HG03469 (cell line): ENCODE results near the gene N4BP3.

Experiments used
- ATAC-seq: cut with Tn5 transposase; IDR thresholded peaks from one replicate; pipeline ENCODE4 v1.9.1; 2021; ENCODE audit warnings: mild to moderate bottlenecking, moderate library complexity, moderate number of reproducible peaks; ENCODE audit not compliant: unreplicated experiment

N4BP3 gene

DNA sequence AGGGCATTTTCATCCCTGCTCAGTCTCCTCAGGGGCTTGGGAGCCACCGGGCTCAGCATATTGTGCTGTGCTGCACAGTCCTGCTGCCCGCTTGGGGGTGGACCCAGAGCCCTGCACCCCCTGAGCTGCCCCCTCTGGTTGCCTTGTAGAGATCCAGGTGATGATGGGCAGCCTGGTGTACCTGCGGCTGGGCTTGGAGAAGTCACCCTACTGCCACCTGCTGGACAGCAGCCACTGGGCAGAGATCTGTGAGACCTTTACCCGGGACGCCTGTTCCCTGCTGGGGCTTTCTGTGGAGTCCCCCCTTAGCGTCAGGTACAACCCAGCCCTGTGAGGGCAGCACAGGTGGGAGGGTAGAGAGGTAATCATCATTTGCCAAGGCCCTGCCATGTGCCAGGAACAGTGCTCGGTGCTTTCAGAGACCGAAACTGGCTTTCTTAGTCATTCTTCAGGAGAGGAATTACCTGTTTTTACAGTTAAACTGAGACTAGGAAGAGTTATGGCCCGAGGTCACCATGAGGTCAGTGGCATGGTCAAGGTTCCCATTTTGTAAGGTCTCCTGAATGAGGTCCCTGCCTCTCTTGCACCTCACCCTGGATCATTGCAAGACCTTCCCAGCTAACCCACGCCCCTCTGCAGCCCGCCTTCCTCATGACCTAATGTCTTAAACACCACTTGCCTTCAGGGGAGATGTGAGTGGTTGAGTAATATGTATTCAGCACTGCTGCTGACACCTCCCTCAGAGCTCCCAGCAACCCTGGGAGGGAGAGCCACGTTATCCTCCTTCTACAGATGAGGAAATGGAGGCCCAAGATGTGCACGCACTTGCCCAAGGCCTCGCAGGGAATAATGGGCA lies 32.9 kb downstream of the N4BP3 start:
- ATAC-seq, result no peak

DNA sequence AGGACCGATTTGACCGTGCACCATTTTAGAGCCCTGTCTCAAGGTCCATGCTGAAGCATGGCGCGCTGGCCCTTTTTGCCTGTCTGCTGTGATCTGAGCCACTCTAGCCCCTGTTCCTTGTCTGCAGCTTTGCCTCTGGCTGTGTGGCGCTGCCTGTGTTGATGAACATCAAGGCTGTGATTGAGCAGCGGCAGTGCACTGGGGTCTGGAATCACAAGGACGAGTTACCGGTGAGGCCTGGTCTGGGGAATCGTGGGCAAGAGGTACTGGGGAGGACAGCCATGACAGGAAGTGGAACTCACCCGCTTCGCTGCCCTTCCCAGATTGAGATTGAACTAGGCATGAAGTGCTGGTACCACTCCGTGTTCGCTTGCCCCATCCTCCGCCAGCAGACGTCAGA lies 34.1 kb downstream of the N4BP3 start:
- no peak for ATAC-seq

DNA sequence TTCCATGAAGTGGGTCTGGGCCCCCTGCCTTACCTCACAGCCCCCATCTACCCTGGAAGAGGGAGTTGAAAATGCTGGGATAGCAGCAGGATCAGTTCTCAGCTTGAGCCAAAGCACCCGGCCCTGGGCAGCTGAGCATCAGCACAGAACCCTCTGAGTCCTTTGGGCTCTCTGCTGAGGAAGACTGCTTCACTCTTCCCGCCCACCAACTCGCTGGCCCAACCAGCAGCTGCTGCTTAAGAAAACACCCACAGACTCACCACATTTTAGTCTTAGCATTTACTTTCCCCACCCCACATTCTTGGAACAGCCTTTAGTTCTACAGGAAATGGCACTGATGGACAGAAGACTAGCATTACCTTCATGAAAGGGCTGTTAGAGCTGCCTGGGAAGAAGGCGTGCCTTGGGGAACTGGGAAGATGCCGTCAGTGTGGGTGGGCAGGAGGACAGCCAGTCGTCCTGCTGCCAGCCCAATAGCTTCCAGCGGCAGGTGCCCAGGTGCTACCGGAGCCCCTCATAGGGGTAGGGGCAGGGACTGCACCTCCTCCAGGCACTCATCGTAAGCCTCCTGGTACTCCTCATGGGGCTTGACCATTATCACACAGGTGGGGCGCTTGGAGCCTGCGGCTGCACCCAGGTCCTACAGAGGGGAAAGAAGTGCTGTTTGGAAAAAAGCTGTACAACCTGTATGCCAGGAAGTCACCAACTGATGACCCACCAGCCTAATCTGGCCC lies 36.0 kb downstream of the N4BP3 start:
- ATAC-seq, result no peak

- no peak for ATAC-seq
Observed at GRCh38 chr5:178150977-178151734, 37.8 kb downstream of the N4BP3 start.

DNA sequence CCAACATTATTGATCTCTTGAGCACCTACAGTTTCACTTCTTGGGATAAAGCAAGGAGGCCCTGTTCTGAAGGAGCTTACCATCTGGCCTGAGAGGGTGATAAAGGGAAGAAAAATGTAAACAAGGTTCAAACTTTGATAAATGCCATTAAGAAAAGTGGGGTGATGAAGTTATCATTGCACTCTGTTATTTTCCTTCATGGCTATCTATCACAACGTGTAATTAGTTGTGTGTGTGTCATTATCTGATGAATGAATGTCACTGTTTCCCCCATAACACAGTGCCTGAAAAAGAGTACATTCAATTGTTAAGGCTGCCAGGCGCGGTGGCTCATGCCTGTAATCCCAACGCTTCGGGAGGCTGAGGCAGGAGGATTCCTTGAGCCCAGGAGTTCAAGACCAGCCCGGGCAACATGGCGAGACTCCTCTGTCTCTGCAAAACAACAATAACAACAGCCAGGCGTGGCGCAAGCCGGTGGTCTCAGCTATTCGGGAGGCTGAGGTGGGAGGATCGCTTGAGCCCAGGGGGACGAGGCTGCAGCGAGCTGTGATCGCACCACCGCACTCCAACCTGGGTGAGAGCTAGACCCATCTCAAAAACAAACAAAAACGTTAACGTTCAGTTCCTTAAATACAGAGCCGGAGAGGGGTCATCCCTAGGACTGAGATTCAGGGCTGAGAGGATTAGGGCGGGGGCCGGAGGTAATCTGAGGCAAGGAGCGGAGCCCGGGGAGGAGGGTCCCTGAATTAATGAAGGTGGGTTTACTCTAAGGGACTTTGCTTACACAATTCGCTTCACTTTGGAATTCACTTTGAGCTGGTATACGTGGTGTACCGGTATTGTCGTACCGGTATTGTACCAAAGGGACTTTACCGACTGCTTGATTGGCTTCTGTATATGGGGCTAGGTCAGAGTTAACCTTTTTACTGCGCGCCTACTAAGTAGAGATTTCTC lies 39.4 kb downstream of the N4BP3 start:
- ATAC-seq, result no peak

DNA sequence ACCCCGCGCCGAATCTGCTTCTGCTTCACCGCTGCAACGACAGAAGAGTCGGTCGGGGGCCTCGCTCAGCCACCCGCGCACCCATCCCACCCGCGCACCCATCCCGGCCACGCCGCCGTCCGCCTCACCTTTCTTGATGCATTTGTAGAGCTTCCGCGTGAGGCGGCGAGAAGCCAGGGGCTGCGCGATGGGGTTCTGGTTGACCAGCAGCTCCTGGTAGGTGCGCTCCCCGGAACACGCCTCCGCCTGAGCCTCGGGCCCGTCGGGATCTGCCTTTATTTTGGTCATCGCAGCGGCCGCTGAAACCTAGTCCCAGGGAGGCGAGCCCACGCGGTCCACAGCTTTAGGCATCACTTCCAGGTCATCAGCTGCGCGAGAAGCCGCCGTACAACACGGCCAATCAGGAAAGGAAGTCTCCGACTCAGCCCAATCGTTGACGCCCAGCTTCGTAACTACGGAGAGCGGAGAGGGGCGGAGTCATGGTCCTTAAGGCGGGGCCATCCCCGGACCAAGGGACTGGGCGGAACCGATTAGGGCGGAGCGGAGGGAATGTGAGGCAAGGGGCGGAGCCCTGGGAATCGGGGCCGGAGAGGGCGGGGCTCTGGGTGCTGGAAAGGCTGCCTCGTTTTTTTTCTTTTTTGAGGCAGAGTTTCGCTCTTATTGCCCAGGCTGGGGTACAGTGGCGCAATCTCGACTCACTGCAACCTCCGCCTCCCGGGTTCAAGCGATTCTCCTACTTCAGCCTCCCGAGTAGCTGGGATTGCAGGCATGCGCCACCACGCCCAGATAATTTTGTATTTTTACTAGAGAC lies 40.4 kb downstream of the N4BP3 start, which contains the start of gene NHP2:
NHP2 (minus strand) TSS at position 356 of the 811 bp plus-strand sequence; CDS start at position 288, 68 bp downstream.
- peak; percentile 94 for ATAC-seq

- no peak for ATAC-seq
Observed at GRCh38 chr5:178155065-178155464, 41.7 kb downstream of the N4BP3 start.

GRCh38 chr5:178160176-178160575 lies 46.8 kb downstream of the N4BP3 start:
- ATAC-seq, result no peak

- no peak for ATAC-seq
Observed at GRCh38 chr5:178162481-178162880, 49.1 kb downstream of the N4BP3 start.

DNA sequence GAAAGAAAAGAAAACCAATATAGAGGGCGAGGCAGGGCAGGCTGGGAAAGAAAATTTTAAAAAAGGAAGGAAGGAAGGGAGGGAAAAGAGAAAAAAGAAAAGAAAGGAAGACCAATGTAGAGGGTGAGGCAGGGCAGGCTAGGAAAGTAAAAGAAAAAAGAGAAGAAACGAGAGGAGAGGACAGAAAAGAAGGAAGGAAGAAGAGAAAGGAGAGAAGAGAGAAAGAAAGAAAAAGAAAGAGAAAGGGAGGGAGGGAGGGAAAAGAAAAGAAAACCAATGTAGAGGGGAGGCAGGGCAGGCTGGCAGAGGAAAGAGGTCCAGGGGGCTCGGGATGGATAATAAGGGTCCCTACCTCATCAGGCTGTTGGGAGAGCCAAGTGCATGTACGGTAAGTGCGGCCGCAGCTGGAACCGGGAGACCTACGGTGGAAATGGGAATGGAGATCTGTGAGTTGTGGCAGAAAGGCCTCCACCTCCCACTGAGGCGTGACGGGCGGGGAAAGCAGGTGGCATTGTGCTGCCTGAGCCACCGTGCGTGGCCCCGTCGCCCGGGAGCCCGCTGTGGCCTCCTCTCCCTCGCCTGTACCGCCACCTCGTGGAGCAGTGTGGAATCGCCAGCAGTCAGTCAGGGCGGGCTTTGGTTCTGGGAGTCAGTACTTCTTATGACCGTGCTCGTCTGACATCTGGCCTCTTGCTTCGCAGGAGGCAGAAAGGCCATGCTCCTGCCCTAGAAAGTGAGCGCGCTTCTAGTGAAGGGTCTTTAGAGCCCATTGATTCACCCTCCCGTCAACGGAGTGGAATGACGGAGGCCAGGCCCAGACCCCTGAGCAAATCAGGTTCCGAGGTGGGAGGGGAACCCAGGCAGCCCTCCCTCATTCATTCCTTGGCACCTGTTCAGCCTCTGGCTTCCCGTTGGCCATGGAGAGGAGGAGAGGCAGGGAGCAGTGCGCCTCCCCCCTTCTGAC lies 50.7 kb downstream of the N4BP3 start:
- peak; percentile 64 for ATAC-seq

GRCh38 chr5:178165581-178165980 lies 52.2 kb downstream of the N4BP3 start:
- no peak for ATAC-seq

DNA sequence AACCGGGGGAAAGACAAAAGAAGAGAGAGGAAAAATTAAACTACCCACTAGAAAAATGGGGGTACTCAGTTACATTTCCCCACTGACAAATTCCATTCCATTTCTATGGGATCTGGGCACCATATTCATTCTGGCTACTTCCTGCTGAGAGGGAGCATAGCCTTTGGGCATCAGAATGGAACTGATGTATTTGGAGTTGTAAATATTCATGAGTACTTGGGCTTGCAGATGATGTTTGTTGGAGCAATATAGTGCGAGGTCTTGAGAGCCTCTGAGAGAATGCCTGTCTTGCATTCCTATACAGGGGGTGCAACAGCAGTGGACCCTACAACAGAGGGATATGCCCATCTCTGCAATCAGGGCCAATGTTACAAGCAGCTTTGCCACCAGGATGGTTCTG lies 57.1 kb downstream of the N4BP3 start:
- no peak for ATAC-seq

DNA sequence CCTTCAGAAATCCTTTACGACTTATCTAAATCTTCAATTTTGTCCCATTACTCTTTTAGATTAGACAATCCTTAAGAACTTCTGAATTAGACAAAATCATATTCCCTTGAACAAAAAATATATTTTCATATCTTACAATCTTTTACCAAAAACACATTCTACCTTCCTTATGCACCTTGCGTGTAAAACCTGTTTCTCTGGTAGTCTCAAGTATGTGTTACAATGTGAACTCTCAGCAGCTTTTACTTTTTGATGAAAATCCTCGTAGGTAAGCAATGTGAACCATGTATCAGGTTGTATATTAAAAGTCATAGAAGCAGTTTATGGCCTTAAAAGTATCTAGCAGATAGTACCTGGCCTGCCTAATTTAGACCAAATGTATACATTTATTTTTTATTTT lies 61.1 kb downstream of the N4BP3 start:
- ATAC-seq, result no peak
